Hypothalamus (tissue), 51 donors: Measurements from ENCODE around the gene MRPS27.
A peak's percentile ranks its signal among the peaks of the same experiment; 100 is the strongest.

Experiments
- DNase-seq, 51 donors: peaks; one replicate each; lab custom pipeline; 2025; lab: John Stamatoyannopoulos, UW

MRPS27 gene

DNA sequence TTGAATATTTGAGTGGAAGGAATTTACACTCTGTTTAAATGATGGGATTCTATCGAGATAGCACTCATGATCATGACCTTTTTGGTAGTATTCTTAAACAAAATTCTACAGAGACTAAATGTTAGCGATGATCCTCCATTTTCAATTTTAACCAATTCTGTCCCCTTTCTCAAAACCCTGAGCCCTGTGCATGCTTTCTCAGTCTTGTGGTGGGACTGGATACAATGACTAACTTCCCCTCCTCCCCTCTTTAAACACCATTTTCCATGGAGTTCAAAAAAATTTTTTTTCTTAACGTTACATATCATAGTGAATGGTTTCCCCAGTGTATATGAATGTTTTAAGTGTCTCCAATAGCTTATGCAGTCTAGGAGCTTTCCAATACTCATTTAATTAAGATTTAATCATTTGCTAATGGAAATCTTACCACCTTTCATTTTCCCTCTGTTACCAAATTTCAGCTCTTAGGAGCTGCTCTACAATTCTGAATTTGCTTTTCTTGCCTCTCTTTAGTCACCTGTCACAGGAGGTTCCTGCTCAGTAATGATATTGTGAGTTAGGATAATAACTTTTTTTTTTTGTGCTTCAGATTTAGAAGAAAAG, 111.6 kb downstream of the MRPS27 start:
- DNase-seq, result no peak

DNA sequence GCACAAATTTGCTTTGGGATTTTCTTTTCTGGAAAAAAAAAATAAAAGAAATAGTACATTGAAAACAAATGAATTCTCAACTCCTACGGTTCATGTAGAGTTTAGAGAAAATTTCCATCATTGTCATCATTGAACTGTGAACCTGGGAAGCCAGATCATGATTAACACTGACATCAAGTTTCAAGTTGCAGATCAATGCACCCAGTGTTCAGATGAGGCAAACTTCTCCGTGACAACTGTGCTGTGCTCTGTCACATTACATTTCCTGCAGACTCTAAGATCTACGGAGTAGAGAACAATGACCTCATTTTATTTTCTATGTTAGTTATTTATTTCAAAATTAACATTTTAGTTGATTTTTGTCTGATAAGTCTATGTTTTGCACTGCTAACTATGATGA, 113.0 kb downstream of the MRPS27 start:
- no peak for DNase-seq

DNA sequence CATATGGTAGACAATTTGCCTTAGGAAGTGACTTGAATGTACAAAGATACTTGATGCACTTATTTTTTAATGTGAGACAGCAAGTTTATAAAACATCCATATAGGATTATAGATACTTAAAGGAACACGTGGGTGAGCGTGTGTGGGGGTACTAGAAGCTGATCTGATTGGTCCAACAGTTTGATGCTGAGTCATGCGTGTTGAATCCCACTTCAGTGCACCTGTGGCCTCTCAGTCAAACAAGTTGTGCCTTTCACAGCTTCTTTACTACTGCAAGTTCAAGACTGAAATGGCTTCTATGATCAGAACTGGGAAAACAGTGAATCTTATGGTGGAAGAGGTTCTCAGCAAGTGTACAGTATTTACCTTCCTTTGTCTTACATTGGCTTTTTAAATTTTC, 113.9 kb downstream of the MRPS27 start:
- DNase-seq, result no peak

DNA sequence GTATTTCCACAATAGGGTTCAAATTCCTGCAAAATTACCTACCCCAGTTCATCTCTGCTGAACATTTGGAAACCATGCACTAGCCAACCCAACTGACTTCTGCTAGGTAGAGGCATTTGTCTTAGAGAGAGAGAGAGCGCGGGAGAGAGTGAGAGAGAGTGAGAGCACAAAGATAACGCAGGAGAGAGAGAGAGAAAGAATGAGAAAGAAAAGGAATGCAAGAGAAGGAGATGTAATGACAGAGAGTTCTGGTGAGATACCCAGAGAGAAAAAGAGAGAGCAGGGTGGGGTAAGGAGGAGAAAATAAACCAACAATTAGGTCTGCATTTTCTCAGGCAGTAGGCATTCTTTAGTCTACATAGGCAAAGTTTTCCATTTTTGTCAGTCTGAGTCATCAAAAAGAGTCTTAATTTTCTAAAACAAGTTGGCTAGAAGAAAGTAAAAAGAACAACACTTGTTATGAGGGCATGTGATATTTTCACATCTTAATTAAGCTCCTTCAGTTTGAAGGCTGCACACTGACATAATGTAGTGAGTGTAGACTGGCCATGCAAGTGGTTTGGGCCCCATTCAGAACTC, 114.5 kb downstream of the MRPS27 start:
- DNase-seq, result no peak

DNA sequence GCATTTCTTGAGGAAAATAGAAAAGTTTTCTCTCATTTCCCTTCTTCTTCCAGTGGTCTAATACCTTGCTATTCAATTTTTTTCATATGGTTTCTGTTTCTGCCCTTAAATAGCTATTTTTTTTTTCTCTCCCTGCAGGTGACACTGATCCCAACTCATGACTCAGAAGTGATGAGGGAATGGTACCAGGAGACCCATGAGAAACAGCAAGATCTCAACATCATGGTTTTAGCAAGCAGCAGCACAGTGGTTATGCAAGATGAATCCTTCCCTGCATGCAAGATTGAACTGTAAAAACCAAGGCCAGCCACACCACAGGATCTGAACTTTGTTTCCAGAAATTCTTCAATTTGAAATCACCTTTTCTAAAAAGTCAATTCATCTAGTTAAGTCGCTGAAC, 115.1 kb downstream of the MRPS27 start:
- DNase-seq, result no peak

DNA sequence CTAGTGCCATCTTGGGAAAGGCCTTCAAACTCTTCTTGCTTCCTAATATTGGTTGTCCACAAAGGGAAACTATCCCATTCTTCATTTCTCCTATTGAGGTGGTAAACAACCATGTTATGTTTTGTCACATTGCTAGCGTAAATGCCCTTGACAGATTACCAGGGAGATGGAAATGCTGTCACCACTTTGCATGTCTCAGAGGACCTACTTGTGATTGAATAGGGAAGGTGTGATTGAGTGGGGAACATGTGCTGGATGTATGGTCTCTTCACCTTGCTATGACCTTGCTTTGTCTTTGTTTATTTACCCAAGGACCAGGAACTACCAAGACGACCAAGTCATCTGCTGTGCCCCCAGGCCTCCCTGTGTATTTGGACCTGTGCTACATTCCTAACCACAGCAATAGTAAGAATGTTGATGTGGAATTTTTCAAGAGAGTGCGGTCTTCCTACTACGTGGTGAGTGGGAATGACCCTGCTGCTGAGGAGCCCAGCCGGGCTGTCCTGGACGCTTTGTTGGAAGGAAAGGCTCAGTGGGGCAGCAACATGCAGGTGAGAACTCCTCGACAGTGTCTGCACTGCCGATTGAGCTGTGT, 116.7 kb downstream of the MRPS27 start:
- DNase-seq, result no peak

DNA sequence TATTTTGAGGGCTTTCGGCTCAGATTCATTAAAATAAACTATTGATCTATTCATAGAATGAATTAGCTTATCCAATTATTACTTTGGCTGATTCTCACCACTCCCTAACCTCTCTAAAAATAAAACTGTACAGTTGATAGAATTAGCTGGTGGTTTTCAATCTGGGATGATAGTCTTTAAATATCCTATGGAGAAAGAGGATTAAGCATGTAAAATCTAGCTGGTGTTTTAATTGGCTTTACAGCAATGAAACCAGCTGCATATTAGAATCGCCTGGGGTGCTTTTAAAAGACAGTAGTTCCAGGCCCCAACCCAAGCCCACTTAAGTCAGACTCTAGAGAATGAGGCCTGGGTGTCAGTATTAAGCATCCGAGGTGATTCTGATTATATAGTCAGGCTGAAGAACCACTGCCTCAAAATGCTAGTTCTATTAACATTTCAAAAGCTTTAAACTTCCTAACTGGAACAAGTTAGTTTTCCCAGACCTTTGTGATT, 117.7 kb downstream of the MRPS27 start:
- no peak for DNase-seq

DNA sequence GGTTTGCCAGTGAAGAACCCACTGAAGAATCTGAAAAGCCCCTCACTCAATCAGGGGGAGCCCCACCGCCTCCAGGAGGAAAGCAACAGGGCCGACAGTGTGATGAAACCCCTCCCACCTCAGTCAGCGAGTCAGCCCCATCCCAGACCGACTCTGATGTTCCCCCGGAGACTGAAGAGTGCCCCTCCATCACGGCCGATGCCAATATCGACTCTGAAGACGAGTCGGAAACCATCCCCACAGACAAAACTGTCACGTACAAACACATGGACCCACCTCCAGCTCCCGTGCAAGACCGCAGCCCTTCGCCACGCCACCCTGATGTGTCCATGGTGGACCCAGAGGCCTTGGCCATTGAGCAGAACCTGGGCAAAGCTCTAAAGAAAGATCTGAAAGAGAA, 120.4 kb downstream of the MRPS27 start:
- no peak for DNase-seq

DNA sequence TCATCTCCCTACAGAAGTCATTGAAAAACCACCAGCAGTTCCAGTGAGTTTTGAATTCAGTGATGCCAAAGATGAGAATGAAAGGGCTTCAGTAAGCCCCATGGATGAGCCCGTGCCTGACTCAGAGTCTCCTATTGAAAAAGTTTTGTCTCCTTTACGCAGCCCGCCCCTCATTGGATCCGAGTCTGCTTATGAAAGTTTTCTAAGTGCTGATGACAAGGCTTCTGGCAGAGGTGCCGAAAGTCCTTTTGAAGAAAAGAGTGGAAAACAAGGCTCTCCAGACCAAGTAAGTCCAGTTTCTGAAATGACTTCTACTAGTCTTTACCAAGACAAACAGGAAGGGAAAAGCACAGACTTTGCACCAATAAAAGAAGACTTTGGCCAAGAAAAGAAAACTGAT, 122.6 kb downstream of the MRPS27 start:
- DNase-seq, result no peak

DNA sequence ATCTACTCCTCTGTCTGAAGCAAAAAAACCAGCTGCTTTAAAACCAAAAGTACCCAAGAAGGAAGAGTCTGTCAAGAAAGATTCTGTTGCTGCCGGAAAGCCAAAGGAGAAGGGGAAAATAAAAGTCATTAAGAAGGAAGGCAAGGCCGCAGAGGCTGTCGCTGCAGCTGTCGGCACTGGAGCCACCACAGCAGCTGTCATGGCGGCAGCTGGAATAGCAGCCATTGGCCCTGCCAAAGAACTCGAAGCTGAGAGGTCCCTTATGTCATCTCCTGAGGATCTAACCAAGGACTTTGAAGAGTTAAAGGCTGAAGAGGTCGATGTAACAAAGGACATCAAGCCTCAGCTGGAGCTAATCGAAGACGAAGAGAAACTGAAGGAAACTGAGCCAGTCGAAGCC, 124.5 kb downstream of the MRPS27 start:
- no peak for DNase-seq

DNA sequence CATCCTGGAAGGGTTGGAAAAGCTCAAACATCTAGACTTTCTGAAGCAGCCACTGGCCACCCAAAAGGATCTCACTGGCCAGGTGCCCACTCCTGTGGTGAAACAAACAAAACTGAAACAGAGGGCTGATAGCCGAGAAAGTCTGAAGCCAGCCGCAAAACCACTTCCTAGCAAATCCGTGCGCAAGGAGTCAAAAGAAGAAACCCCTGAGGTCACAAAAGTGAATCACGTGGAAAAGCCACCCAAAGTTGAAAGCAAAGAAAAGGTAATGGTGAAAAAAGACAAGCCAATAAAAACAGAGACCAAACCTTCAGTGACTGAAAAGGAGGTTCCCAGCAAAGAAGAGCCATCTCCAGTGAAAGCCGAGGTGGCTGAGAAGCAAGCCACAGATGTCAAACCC, 125.2 kb downstream of the MRPS27 start:
- DNase-seq, result no peak

DNA sequence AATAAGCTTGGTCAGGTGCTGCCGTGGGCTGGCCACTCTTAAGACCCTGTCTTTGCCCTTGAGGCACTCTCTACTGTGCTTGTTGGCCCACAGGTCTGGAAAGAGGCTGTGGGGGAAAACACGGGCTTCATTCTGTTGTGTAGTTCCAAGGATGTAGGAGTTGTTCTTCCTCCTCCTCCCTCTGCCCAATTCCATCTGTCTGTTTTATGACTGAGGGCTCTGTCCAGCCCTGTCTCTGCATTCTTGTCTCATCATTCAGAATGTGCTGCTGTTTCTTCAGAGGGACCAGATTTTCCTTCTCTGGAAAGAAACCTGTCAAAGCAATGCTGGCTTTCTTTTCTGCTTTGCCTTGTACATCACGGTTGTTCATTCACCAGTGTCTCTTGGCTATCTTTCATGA, 128.6 kb downstream of the MRPS27 start:
- DNase-seq, result no peak

DNA sequence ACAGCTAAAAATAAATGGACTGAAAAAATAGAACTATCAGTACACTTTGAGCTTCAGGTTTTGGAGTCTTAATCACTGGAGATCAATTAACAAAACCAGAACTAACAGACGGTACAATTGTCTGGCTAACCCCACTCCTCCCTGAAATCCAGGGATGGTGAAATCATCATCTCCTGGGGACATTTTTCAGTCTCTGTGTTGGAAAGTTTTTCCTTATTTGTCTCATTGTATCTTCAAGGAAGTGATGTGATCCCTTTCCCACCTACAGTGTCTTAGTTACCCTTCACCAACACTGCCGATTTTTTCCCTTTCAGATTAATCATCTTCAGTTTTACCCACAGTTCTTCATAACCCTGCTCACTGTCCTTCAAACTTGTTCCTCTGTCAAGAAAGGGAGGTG, 130.9 kb downstream of the MRPS27 start:
- no peak for DNase-seq

DNA sequence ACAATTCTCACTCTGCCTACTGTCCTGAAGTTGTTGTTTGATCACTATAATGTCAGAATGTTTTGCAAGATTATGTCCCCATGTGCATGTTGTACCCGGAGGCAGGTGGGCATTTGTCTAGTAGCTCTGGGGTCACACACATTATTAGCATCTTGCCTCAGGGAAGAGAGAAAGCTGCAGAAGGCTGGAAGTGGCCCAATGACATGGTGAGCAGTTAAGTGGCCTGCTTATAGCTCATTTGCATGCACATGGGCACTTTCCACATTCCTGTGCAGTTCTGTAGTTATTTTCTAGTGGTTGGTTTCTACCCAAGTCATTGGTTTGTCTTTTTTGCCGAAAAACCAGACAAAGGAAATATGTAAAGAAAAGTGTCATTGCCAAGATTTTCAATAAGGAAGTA, 131.9 kb downstream of the MRPS27 start:
- DNase-seq, result no peak

DNA sequence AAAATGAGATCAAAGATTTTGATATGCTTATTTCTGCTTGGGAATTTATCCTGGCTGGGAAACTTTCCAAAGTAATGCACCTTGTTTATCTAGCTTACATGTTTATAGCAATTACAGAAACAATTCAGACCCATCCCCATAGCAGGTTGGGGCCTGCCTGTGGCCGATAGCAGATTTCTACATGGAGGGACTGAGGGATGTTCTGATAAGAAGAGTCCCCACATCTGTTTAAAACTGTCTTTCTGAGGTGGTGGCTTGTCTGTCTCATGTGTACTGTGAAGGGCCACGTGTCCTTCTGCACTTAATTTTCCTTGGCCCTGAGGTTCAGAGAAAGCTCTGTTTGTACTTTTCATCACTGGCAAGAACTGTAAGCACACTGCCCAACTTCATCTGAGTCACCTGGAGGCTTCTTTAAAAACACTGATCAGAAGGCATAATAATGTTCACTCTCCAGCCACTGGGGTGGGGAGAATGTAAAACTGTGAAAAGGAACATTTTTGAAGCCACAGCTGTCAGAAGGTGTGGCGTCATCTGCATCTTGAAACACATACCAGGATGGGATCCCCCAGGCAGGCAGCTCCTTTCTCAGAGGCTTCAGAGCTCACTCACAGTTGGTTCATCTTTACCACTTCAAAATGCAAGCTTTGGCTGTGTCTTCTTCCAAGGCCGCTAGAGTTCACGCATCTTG, 132.5 kb downstream of the MRPS27 start:
- DNase-seq, result no peak

DNA sequence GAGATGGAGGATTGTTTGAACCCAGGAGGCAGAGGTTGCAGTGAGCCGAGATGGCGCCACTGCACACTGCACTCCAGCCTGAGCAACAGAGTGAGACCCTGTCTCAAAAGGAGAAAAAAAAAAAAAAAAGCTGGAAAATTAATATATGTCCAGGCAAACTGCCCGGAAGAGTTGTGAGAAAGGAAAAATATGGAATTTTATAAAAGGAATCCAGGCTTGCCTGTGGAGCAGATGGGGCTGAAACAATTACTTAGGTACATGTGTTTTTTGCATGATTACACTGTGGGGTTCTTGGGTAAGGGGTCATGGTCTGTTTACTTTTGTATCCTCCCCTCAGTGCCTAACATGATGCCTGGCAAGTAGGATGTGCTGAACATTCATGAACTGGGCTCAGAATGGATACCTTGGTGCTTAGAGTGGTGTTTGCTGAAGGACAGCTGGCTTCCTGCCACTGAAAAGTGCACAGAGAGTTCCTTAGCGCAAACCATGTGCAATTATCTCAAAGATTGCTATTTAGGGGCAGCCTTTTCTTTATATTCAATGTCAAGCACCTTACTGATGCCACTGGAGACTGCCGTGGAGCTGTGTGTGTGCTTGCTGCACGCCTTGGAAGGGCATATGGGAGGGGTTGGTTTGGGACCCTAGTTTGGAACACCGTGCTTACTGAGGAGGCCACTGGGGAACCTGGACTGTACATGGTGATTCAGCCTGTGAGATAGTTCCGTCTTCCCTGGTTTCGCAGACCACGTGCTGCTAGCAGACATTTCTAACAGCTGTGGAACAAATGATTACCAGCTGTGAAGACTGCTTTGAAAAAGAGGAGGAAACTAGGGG, 134.3 kb downstream of the MRPS27 start:
- DNase-seq, result no peak

DNA sequence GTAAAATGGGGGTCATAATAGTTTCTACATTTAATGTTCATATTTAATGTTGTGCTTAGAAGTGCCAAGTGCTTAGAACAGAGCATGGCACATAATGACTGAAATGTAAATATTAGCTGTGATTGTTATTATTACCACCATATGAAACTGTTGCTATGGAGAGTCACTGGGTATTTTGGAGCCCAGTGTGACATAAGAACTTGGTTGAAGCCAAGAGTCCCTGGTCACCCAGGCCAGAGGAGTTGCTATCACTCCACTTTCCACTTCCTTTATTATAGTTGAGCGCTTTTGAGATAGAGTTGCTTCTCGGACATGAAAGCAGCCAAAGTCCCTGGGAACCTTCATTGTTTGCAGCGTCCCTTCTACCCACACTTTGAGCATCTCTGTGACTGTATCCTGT, 135.6 kb downstream of the MRPS27 start:
- DNase-seq, result no peak

DNA sequence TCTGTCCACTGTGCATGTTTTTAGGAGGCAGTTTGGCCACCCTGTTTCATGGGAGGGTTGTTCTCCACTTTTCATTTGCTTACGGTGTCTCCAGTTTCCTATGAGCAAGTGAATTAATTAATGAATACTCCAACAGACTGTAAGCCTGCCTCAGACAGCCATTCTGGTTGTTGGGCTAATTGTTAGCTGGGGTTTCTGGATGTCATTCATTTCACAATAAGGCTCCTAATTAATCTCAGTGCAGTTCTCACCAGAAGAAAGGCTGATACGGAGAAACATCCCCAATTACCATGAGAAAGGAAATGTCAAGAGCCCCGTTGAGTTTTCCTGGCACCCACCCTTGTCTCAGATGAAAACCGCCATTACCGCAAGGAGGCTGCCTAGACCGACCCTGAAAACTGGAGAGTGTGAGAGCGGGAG, 136.9 kb downstream of the MRPS27 start:
- DNase-seq, result peak in 1 of 51 donors; percentile 21

DNA sequence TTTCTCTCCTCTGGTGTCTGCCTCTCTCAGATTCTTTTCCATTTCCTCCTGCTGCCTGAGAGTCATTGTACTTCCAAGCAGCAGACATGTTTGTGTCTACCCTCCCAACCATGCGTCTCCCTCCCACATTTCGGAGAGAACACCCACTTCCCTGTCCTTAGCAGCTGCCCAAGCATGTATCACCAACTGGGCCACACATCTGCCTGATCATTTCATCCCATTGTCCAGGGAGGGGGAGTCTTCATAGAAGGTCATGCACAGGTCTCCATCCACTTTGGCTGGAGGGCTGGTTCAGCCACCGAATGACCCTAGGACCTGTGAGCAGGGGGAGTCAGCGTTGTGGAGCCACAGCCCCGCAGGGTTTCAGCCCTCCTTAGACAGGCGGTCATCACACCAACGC, 137.4 kb downstream of the MRPS27 start:
- DNase-seq, result peak in 1 of 51 donors; percentile 41

DNA sequence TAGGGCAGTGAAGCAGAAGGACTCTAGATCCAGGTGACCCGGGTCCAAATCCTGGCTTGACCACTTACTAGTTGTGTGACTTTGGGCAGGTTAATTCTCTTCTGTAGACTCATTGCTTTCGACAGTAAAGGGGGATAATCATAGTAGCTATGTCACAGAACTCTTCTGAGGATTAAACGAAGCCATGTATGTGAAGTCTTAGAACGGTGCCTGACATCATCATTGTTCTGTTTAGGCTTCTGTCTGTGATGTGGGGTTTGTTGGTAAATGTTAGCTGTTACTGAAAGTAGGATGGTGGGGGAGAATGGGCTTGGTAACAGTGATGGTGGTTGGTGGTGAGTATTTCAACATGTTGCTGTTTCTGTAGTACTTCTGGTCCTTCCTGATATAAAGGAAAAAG, 139.1 kb downstream of the MRPS27 start:
- peak in 1 of 51 donors; percentile 18 for DNase-seq
